ENCODE measurements around the gene BCL11B.

The BCL11B gene

GRCh38 chr14:99286761-99287160, 14.8 kb upstream of the BCL11B start:
- DNase-seq, result no peak

- DNase-seq, result no peak
Observed at GRCh38 chr14:99284254-99285004, 12.4 kb upstream of the BCL11B start.

GRCh38 chr14:99282261-99283050, 10.5 kb upstream of the BCL11B start:
- no peak for DNase-seq

DNA sequence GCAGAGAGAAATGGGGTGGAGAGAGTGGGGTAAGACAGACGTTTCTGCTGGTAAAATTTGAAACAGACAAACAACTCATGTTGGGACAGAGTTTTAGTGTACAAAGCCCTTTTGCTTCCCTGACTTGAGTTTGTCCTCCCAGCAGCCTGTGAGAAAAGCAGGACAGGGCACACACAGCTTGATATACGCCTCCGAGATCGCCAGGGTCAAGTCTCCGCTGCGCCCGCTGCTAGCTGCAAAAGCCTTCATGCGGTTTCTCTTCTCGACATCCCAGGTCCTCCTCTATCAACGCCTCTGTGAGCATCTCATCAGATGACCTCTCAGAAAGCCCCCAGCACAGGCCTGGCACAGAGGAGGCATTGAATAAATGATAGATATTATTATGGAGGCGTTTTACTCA, 9.4 kb upstream of the BCL11B start:
- no peak for DNase-seq

- DNase-seq, result no peak
Observed at GRCh38 chr14:99280852-99281251, 8.9 kb upstream of the BCL11B start.

- DNase-seq, result no peak
Observed at GRCh38 chr14:99280066-99280731, 8.2 kb upstream of the BCL11B start.

DNA sequence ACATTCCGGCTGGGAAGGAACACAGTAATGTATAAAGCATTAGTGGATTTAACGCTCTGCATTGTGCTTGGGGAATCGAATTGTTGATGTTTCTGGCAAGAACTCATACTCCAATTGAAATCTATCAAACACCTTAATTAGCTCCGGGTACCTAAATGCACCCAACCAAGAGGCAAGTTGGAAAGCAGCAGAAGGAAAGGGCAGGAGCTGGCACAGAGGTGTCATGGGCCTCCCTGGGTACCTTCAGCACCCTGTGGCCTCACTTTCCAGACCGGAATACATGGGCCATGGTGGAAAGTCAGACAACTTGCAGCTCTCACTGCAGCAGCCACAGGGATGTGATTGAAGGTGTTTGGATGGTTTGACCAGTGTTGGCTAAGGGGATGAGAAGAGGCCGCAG, 6.8 kb upstream of the BCL11B start:
- no peak for DNase-seq

DNA sequence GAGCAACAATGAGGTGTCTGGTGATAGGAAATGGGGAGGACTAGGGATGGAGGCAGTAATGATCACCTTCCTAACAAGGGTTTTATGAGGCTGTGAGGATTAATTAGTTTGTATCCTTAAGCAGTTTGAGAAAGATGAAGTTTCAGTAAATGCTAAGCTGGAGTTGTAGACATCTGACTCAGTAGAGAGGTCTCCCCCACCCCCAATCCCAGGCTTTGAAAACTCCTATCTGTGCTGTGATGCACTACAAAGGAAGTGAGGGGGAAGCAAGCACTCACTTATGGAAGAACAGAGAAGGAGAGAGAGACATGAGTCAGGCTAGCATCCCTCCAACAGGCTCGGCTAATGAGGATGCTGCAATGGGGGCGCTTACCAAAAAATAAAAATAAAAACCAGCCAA, 5.5 kb upstream of the BCL11B start:
- DNase-seq, result no peak

GRCh38 chr14:99276482-99276881, 4.5 kb upstream of the BCL11B start:
- no peak for DNase-seq

- DNase-seq, result no peak
Observed at GRCh38 chr14:99275222-99275584, 3.2 kb upstream of the BCL11B start.

- peak; percentile 12 to 42 for DNase-seq
Observed at GRCh38 chr14:99274346-99275221, 2.6 kb upstream of the BCL11B start.

DNA sequence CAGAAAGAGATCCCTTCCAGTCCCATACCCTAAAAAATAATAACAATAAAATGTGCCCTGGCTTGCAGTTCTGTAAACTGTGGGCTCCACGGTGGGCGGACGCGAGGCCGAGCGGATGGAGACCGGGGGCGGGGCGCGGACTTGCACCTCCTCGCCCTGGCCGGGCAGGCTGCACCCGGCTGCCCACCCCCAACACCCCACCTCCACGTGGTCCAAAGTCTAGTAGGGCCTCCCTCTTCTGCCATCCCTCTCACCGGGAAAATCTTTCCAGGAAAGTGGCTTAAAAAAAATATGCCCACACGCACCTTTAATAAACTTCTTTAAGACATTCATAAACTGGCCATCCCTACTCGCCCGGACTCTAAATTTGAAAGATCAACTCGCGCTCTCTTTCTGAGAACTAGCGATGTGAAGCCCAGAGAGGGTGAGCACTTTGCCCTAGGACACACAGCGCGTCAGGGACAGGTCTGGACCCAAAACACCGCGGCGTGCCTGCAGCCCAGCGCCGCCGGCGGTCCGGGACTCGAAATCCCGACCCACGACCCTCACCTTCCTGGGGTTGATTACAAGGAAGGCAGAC, 1.9 kb upstream of the BCL11B start:
- no peak for DNase-seq

- no peak for DNase-seq
Observed at GRCh38 chr14:99272899-99273765, 1.1 kb upstream of the BCL11B start.

DNA sequence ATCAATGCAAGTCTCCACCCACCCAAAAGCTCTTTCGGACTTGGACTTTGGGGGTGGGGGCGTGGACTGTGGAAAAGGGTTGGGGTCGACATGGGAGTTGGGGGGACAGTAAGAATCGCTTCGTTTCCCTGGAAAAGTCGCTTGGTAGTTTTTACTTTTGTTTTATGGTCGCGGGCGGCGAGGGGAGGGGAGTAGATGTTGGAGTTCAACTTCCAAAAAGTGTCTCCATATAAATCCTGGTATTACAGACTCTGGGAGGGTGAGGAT, 568 bp upstream of the BCL11B start:
- DNase-seq, result no peak

- no peak for DNase-seq
Observed at GRCh38 chr14:99271221-99271941, 616 bp downstream of the BCL11B start.

GRCh38 chr14:99270458-99271220, 1.4 kb downstream of the BCL11B start:
- DNase-seq, result no peak

- DNase-seq, result no peak
Observed at GRCh38 chr14:99268810-99269707, 2.9 kb downstream of the BCL11B start.

DNA sequence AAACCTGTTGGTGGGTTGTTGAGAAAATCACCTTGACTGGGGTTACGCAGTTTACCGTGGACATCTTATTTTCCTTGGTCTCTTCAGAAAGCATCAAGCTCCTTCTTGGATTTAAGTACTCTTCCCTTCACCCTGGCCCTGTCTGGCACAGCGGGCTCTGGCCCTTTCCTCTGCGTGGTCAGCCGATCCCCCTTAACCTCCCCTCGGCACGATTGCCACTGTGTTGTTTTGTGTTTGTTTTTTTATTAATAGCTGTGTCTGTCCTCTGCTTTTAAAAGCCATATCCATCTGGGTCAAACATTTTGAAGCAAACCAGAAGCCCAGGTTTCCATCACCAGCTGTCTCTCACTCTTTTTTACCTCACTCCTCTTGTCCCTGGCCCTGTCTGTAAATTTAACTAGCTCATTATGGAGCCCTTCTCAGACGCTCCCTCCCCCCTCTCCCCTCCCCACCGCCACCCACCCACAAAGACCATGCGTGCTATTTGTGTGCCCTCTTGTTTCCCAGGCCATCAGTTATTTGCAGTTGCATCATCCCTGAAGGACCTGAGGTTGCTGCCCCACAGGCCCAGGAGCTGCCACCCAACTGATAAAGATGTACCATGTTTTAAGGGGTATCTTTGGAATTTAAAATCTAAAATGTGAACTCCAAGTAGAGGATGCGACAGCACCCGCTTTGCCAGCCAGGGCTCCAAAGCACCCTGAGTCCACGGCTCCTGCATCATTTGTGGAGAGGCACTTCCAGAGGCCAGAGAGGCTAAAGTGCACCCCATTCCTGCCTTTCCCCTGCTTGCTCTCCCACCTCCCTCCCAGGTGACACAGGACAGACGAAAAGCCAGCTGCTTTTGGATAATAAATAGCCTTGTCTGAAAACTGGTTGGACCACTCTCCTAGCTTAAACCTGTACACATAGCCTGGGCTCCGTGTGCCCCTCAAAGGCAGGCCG, 3.9 kb downstream of the BCL11B start:
- no peak for DNase-seq
